ENCODE measurements around the gene CDC42BPG. TPM values are rescaled to one million over a fixed set of nuclear protein-coding genes. Genes with fewer than 3 reads are reported as not detected.

CDC42BPG gene
- total RNA-seq, 1 donor from 2014 or later = 0.82 TPM

GRCh38 chr11:64880240-64881001 lies 36.0 kb upstream of the CDC42BPG start:
- intact Hi-C loops (cut with micrococcal nuclease) = no loop called here

DNA sequence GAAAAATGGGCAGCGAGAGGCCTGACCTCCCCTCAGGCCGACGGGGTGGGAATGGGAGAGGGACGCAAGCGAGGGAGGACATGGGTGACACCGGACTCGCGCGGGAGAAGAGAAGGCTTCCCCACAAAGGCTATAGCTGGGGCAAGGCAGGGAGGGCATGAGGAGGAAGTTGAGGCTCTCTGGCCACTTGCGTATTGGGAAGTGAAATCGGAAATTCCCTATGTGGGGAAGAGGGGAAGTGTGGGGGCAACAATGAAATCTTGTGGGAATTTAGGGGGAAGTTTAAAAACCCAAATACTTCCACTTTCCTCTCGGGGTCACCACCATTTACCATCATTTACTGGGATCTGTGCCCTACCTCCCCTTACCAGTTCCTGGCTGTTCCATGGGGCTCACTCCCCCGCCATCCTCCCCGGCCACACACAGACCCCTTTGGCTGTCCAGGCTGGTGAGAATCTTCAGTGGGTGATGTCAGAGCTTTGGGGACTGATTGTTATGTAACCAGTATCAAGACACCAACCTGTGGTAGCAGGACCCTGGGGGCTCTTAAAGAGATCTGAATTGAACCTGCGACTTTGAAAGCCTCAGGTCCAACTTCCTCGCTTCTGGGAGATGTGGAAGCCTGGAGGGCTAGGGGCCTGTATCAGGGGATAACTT lies 34.9 kb upstream of the CDC42BPG start:
- intact Hi-C loops (cut with micrococcal nuclease) = loop anchor here (2.0 to 10.0 kb wide), 4 partner anchors 37 to 135 kb away; partner anchors contain the start of genes ATG2A, PPP2R5B, RASGRP2 and SF1

DNA sequence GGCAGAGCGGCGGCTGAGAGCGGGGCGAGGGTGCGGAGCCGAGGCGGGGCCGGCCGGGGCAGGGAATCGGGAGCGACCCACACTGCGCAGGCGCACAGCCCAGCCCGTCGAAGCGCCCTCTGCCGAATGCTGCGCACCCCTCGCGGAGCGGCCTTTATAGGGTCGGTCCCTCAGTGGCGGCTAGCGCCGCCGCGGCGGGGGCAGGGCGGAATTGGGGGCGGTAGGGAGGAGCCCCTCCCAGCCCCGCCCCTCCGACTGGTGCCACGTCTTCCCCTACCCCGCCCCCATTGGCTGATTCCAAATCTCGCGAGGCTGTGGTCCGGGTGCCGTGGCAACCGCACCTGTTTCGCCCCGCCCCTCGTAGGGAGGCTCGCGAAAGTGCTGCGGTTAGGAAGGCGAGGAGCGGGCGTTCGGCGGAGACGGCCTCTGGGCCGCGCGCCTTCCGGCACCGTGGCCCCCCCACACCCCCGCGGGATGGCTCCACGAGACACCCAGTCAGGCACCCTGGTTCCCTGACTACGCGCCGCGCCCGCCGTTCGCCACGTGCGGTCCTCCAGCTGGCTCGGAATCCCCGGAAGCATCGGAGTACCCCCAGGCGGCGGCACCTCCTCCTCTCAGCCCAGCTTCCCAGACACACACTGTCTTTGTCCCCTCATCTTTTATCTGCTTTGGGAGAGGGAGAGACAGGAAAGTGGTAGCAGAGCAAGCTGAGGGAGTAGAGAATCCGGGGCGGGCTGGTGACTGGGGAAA lies 34.2 kb upstream of the CDC42BPG start, which contains the start of gene EHD1:
Gene EHD1, minus strand, starts transcription at position 128 of the 750 bp plus-strand sequence. CDS start 157 bp downstream, outside the sequence.
- intact Hi-C loops (cut with micrococcal nuclease) = loop anchor here (1.0 to 10.0 kb wide), 5 partner anchors 19 to 134 kb away; partner anchors contain the start of genes ATG2A, PPP2R5B, RASGRP2 and SF1

- intact Hi-C loops (cut with micrococcal nuclease) = loop anchor here (1.0 to 10.0 kb wide), 5 partner anchors 19 to 133 kb away; partner anchors contain the start of genes ATG2A, PPP2R5B, RASGRP2 and SF1
These were observed 33.7 kb upstream of the CDC42BPG start for GRCh38 chr11:64878223-64878493.

DNA sequence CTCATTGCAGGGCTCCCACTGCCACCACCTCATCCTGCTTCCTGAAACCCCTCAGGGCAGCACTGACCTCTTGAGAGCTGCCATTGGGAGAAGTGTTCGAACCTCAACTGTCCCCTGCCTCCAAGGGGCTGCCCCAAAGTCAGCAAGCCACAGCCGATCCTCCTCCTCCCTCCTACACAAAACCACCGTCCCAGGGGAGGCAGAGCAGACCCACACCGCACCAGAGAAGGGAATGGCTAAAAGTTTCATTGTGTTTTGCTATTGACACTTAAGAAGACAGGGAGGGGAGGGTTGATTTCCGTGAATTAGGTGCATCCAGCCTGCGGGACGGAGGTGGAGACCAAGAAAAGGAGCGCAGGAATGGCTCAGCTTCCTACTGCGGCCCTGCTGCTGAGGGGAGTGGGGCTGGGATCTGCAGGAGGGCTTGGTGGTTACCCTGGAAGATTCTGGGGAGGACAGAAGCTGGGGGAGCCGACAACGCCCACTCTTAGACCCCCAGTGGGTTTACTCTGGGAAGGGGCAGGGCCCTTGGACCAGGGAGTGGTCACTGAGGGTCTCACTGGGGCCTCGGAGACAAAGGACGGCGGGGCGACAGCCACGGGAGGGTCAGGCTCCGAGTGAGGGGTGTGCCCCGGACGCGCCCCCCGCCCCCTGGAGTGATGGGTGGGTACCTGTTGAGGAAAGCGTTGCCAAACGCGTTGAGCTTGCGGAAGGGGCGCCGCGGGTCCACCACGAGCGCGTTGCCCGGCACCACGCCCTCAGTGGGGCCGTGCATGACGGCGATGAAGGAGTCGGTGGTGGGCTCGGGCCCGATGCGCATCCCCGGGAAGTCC lies 33.2 kb upstream of the CDC42BPG start:
- intact Hi-C loops (cut with micrococcal nuclease) = loop anchor here (1.0 to 10.0 kb wide), 5 partner anchors 18 to 133 kb away; partner anchors contain the start of genes ATG2A, PPP2R5B, RASGRP2 and SF1

DNA sequence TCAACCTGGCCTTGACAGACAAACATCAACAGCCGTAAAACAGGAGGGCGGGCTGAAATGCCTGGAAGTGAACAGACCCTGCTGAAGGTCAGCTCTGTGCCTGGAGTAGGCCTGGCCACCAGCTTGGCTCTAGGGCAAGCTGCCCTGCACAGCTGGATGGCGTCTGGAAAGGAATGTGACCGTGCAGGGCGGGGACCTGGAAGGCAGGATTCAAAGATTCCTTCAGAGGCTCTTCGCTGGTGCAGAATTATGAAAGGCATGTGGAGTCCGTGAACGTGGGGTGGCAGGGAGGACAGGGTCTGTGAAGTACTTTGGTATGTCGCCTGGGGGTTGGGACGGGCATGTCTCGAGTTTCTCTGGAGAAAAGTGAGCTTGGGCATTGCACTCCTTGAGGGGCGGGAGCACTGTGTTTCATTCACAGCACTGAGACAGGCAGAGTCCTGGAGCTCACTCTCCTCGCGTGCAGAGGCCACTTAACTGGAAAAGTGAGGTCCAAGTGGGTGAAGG lies 32.4 kb upstream of the CDC42BPG start:
- intact Hi-C loops (cut with micrococcal nuclease) = loop anchor here (10.0 kb wide), 1 partner anchor 132 kb away; the partner anchor contains the start of gene RASGRP2

DNA sequence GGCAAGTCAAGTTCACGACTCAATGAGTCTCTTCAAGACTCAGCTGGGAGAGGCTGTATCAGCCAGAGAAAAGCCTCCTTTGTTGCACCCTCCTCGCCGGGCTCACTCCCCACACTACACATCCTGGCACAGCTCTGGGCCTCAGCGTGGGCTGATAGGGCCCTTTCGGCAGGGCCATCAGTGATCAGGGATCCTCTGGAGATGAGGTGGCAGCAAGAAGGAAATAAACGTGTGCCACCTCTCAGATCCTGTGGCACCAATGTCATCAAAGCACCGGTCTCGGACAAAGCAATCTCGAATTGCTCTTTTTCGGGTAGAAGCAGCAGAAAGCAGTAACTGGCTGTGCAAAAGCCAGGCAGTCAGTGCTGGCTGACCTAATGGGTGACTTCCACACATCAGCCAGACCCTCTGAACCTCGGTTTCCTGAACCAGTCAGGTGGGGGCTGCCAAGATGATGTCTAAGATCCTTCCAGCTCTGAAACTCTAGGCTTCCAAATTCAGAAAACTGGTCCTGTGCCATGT lies 31.8 kb upstream of the CDC42BPG start:
- intact Hi-C loops (cut with micrococcal nuclease) = loop anchor here (10.0 kb wide), 1 partner anchor 131 kb away; the partner anchor contains the start of gene RASGRP2

DNA sequence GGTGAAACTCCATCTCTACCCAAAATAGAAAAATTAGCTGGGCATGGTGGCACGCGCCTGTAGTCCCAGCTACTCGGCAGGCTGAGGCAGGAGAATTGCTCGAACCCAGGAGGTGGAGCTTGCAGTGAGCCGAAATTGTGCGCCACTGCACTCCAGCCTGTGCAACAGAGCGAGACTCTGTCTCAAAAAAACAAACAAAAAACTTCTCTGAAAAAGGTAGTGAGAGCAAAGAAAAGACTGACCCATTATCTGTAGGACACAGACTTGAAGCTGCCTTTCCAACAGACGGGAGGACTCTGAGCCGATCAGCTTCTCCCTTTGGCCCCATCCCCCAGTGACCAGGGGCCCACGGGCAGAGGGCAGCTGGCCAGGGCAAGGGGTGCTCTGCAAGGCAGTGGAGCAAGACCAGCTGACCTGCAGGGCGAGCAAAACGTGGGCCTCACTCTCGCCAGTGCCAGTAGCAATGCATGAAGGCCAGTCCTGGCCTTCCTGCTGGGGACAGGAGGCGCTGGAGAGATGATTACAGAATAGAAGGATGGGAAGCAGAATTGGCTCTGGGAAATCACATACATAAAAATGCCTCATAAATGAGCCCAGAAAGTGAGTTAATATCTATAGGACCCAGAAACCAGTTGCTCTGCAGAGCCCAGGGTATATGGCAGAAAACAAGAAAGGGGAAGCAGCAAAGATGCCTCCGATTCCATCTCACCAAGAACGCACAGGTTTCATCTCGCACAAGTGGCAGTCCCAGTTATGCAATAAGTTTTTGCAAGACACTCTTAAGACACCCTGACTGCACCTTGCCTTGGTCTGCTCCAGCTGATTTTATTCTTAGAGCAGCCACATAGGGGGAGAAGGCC lies 31.1 kb upstream of the CDC42BPG start:
- intact Hi-C loops (cut with micrococcal nuclease) = loop anchor here (10.0 kb wide), 1 partner anchor 131 kb away; the partner anchor contains the start of gene RASGRP2

DNA sequence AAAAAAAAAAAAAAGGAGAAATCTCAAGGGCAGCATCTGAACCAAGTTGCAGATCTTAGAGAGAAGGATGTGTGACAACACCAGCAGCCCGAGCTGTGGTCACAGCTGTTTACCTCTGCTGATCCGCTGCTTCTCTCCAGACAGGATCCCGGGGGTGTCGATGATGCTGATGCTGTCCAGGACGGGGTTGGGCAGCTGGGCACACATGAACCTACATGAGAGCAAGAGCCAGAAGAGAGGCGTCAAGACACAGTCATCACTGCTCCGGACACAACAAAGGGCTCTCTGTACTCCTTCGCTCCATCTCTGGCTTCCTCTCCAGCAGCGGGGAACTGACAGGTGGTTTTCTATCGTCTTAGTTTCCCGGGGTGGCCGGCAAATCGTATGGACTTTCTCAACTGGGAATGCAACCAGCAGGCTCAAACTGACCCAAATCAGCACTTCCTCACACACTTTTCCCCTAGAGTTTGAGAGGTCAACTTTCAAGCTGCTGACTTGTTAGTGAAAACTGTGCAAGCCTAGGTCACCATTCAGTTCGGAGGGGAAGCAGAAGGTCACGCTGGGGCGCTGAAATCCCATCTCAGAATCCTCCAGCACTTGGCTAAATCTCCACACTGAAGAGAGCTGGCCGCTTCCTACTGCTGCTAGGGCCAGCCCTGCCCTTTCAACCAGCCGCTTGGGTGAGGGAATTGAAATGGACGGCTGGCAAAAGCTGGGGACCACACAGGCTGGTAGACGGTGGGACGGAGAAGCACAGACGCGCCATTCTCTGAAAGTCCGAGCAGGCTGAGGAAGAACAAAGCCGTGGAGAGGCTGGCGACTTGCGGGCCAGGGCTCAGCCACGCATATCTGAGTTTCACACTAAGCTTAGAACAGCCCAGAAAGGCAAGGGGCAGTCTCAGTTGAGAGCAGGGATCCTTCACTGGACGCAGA lies 30.1 kb upstream of the CDC42BPG start:
- intact Hi-C loops (cut with micrococcal nuclease) = loop anchor here (10.0 kb wide), 1 partner anchor 130 kb away; the partner anchor contains the start of gene RASGRP2

GRCh38 chr11:64872790-64873488 lies 28.5 kb upstream of the CDC42BPG start:
- intact Hi-C loops (cut with micrococcal nuclease) = loop anchor here (10.0 kb wide), 1 partner anchor 128 kb away; the partner anchor contains the start of gene RASGRP2

- intact Hi-C loops (cut with micrococcal nuclease) = loop anchor here (10.0 kb wide), 1 partner anchor 127 kb away; the partner anchor contains the start of gene RASGRP2
These were observed 27.0 kb upstream of the CDC42BPG start for GRCh38 chr11:64871492-64871891.

- intact Hi-C loops (cut with micrococcal nuclease) = loop anchor here (10.0 kb wide), 1 partner anchor 126 kb away; the partner anchor contains the start of gene RASGRP2
These were observed 26.5 kb upstream of the CDC42BPG start for GRCh38 chr11:64870893-64871466.

GRCh38 chr11:64870176-64870892 lies 25.9 kb upstream of the CDC42BPG start:
- intact Hi-C loops (cut with micrococcal nuclease) = loop anchor here (10.0 kb wide), 1 partner anchor 126 kb away; the partner anchor contains the start of gene RASGRP2

DNA sequence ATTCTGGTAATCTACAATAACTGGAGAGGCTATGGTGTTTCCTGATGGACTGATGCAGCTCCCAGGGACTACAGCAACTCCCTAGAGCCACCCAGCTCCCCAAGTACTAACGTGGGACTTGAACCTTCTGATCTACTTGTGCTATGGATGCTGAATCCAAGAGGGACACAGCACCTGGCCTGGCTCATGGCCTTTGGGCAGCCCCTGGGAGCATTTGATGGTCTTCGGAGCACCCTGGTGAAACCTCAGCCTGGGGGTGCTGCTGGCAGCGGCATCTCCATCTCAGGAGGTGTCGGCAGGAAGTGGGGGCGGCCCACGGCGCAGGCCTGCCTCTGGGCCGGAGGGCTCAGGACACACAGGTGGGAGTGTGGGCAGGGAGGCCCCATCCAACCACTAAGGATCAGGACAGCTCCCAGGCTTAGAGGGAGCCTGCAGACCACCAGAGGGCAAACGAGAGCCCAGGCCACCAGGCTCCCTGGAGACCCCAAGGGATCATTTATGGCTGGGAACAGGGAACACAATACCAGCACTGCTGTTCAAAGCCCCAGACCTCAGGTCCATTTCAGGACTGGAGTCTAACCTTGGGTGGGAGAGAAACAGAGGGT lies 25.2 kb upstream of the CDC42BPG start:
- intact Hi-C loops (cut with micrococcal nuclease) = loop anchor here (10.0 kb wide), 1 partner anchor 125 kb away; the partner anchor contains the start of gene RASGRP2

DNA sequence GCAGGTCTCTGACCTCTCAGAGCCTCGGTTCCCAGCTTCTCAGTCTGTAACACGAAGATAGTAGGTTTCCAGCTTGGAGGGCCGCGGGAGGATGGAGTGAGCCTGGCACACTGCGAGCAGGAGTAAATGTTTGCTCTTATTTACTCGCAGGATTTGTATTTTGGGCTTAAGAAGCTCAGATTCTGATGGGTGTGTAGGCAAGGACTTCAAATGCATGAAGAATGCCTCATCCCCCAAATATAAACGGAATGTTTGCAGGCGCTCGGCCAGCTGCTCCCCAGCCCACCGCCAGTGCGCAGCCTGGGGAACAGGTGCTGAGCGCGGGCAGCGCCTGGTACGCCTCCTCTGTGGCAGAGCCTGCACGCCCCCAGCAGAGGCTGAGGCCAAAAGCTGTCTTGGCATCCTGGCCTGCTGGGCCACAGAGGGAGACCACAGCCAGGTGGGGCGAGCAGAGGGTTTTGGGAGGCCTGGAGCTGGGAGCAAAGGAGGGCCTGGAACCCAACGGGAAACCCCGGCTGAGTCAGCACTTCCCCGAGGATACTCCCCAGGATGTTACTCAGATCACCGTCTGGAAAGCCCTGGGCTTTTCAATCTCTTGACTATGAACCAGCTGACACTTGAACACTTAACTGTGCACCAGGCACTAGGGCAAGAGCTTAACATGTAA lies 24.6 kb upstream of the CDC42BPG start:
- intact Hi-C loops (cut with micrococcal nuclease) = no loop called here
